Gastrocnemius medialis (tissue), 4 donors: Measurements from ENCODE around the gene FUNDC2.

Source experiments
- CTCF ChIP-seq, 5 experiments: fragments of 450-650 bp in 3 of 5; fragments of 200-600 bp in 2 of 5; sonication (generic) in 2 of 5; IDR thresholded peaks in 4 of 5; conservative IDR thresholded peaks in 1 of 5; 1 replicate in 4 of 5; 2 replicates in 1 of 5; pipeline ENCODE4 v1.5.1; 2016 to 2019; ENCODE audit warnings: antibody characterized with exemption in 5 of 5, mild to moderate bottlenecking in 3 of 5, moderate library complexity in 3 of 5
- POLR2A ChIP-seq, 2 donors: fragments of 450-650 bp; IDR thresholded peaks; one replicate each; pipeline ENCODE4 v1.6.1; 2017; ENCODE audit warnings: antibody characterized with exemption in 2 of 2, mild to moderate bottlenecking in 2 of 2, moderate library complexity in 2 of 2

- TF ChIP-seq CTCF (IDR thresholded peaks at IDR 0.05 in 4 of 5, conservative IDR thresholded peaks at IDR 0.05 in 1 of 5) (no peak), POLR2A (IDR thresholded peaks at IDR 0.05) (peak in 1 of 2 donors; percentile 12)
Measured at GRCh38 chrX:155009994-155010472, 16.6 kb upstream of the FUNDC2 start.
